ENCODE measurements around the gene PRRG4.

The PRRG4 gene

DNA sequence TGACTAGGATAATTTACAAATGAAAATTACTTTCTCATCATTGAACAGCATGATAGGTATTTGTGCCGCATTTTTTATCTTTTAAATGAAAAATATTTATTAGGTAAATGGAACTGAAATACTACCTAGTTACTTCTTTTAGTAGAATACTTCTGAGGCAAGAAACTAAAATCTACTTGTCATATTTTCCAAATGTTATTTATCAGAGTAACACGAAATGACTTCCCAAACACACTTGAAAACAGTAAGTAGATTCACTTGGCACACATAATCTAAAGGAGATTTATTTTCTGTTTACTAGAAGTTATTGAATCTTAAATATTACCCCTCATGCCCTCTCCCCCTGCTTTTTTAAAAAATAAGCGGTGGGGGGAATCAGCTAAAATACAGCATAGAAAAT is 65.2 kb downstream of the PRRG4 start:
- peaks cover 8% of the 10 kb centered on the region for H3K36me3 Mint-ChIP-seq
- H3K27me3 Mint-ChIP-seq, result no peaks in the 10 kb centered on the region
- no peaks in the 10 kb centered on the region for H3K9me3 Mint-ChIP-seq
- no peak overlapping the region for H3K4me3 Mint-ChIP-seq
- ATAC-seq (ENCODE audit: low read depth) (no peak), DNase-seq (ENCODE audit: low spot score in 2 of 2) (no peak)
- peaks cover 28% of the 10 kb centered on the region for H3K4me1 Mint-ChIP-seq
- no peak overlapping the region for H3K27ac Mint-ChIP-seq

DNA sequence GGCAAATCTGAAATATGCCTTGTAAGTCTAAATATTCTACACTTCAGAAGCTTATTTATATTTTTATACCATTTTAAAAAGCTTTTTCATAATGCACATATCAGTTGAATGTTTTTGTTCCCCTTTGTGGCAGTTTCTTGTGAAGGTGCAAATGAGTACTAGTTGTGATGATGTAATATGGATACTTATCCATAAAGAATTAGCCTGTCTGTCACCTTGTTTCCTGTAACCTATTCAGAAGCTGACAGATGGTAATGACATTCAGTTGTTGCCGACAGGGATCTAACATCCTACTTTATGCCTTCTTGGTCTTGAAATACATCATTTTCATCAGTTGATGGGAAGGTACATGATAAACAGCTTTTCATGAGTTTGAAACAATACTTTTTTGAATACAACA is 65.7 kb downstream of the PRRG4 start:
- Mint-ChIP-seq H3K27me3 (no peaks in the 10 kb centered on the region), H3K4me3 (no peak overlapping the region), H3K4me1 (peaks cover 30% of the 10 kb centered on the region), H3K27ac (no peak overlapping the region), H3K36me3 (peaks cover 8% of the 10 kb centered on the region), H3K9me3 (no peaks in the 10 kb centered on the region)
- no peak for ATAC-seq (ENCODE audit: low read depth)
- no peak for DNase-seq (ENCODE audit: low spot score in 2 of 2)

- ATAC-seq (ENCODE audit: low read depth), result no peak
- Mint-ChIP-seq H3K4me3 (no peak overlapping the region), H3K36me3 (peaks cover 11% of the 10 kb centered on the region), H3K4me1 (peaks cover 32% of the 10 kb centered on the region), H3K27me3 (no peaks in the 10 kb centered on the region), H3K27ac (no peak overlapping the region), H3K9me3 (no peaks in the 10 kb centered on the region)
- no peak for DNase-seq (ENCODE audit: low spot score in 2 of 2)
Measured at GRCh38 chr11:32897103-32897502, 67.4 kb downstream of the PRRG4 start.

DNA sequence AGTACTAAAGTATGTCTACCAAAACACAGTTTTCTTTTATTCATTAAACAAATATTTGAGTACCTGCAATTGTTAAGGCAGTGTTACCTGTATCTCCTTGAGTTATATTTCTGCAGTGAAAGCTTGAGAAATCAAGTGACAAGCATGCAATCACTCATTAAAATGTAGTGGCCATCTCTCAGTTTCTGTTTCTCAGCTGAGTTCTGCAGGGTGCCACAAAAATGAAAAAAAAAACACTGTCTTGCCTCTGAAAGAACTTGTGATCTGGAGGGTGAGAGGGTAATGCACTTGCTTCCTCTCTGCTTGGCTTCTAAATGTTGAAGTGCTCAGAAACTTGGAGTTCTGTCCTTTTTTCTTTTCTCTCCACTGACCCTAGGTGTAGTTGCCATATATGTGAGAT is 69.7 kb downstream of the PRRG4 start:
- H3K36me3 Mint-ChIP-seq, result peaks cover 15% of the 10 kb centered on the region
- ATAC-seq (ENCODE audit: low read depth) (no peak), DNase-seq (ENCODE audit: low spot score in 2 of 2) (no peak)
- no peaks in the 10 kb centered on the region for H3K27me3 Mint-ChIP-seq
- no peak overlapping the region for H3K27ac Mint-ChIP-seq
- H3K4me3 Mint-ChIP-seq, result no peak overlapping the region
- peaks cover 30% of the 10 kb centered on the region for H3K4me1 Mint-ChIP-seq
- no peaks in the 10 kb centered on the region for H3K9me3 Mint-ChIP-seq

DNA sequence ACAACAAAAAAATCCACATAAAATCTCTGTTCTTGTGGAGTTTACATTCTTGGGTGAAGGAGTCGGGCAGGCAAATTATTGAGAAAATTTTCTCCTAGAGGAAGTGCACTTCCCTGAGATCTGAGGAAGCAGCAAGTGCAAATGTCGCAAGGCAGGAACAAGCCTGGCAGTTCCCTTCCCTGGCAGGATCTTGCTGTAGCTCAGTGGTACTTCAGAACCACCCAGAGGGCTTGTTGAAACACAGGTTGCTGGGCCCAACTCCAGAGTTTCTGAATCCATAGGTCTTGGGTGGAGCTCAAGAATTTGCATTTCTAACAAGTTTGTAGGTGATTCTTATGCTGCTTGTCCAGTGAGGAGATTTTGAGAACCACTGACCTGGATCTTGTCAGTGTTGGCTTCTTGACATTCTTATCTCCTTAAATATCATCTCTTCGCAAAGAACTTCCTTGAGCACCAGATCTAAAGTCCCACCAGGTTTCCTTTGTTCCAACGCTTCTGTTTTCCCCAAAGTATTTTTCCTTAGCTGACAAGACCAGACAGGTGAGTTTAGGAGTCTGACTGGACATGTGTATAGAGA is 72.5 kb downstream of the PRRG4 start:
- Mint-ChIP-seq H3K27me3 (no peaks in the 10 kb centered on the region), H3K27ac (no peak overlapping the region), H3K4me1 (peaks cover 28% of the 10 kb centered on the region), H3K9me3 (no peaks in the 10 kb centered on the region), H3K4me3 (no peak overlapping the region), H3K36me3 (peaks cover 15% of the 10 kb centered on the region)
- DNase-seq (ENCODE audit: low spot score in 2 of 2) (no peak), ATAC-seq (ENCODE audit: low read depth) (no peak)

DNA sequence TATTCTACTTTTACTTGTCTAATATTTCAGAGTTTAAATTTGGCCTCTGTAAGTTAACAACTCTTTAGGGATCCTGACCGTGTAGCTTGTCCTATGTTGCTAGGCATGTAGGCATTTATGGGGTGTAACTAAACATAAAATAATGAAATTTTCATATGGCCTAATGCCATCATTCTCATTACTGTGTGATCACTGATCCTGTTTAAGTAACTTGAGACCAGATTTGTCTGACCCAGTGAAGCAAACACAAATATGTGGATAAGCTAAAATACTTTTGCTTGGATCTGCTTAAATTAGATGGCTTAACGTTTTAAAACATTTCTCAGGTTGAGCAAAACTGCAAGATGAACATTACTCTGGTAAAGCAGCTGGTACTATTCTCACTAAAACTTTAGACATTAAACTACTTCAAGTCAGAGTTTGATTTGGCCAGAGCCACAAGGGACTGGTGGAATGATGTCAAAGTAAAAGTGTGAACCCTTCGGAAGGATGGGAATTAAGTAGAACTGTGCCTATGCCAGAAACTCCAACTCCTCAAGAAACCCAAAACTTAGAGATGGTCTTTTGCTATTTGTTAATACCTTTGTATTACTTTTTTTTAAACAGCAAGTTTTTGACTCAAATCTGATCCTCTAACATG is 75.4 kb downstream of the PRRG4 start:
- DNase-seq (ENCODE audit: low spot score in 2 of 2) (no peak), ATAC-seq (ENCODE audit: low read depth) (no peak)

More for the DNA sequence above, 75.4 kb downstream of the PRRG4 start:
- Mint-ChIP-seq H3K36me3 (peaks cover 10% of the 10 kb centered on the region), H3K27me3 (no peaks in the 10 kb centered on the region), H3K4me1 (peaks cover 24% of the 10 kb centered on the region), H3K9me3 (peaks cover 2% of the 10 kb centered on the region), H3K4me3 (no peak overlapping the region), H3K27ac (no peak overlapping the region)
